Thoracic aorta (tissue), 2 donors: ENCODE data around the gene RMND5B. TPM values are rescaled to one million over a fixed set of nuclear protein-coding genes. Genes with fewer than 3 reads are reported as not detected.

Source experiments
- ATAC-seq: fragments of 150-250 bp; one replicate; pipeline ENCODE4 v1.8.0; 2017; ENCODE audit warnings: low read depth; ENCODE audit not compliant: insufficient number of reproducible peaks, low FRiP score
- DNase-seq: peaks from one replicate; pipeline ENCODE4 v3.0.0-alpha.2; 2020; ENCODE audit warnings: low spot score
- H3K27ac ChIP-seq, 2 donors: fragments of 200-600 bp; sonication (generic); 1 replicate in 1 of 2; 2 replicates in 1 of 2; pipeline ENCODE4 v1.5.1; 2016; ENCODE audit warnings: mild to moderate bottlenecking in 2 of 2, moderate library complexity in 2 of 2
- H3K27me3 ChIP-seq: fragments of 200-600 bp; sonication (generic); replicated peaks from 2 replicates; pipeline ENCODE4 v1.6.0; 2016; ENCODE audit warnings: mild to moderate bottlenecking; ENCODE audit not compliant: insufficient read depth
- H3K36me3 ChIP-seq: fragments of 200-600 bp; sonication (generic); one replicate; pipeline ENCODE4 v1.5.1; 2016
- H3K4me1 ChIP-seq, 2 donors: fragments of 200-600 bp; sonication (generic); 1 replicate in 1 of 2; 2 replicates in 1 of 2; pipeline versions ENCODE4 v1.5.1 to v1.6.0; 2016; ENCODE audit warnings: low read depth in 2 of 2, mild to moderate bottlenecking in 1 of 2; ENCODE audit not compliant: control insufficient read depth in 1 of 2
- H3K4me3 ChIP-seq: fragments of 200-600 bp; sonication (generic); 2 replicates; pipeline ENCODE4 v1.5.1; 2016; ENCODE audit warnings: mild to moderate bottlenecking
- H3K9me3 ChIP-seq: fragments of 200-600 bp; sonication (generic); 2 replicates; pipeline ENCODE4 v1.5.1; 2016
- total RNA-seq, 2 donors: library from RNA; depleted of rRNA; stranded (reverse); fragments of >200 nt; gene quantifications; one replicate each; pipeline versions ENCODE4 v1.1.0 to v1.2.3, GENCODE V29; 2016
- TF ChIP-seq, protein P1 (sequence below): fragments of 200-600 bp; sonication (generic); IDR thresholded peaks from one replicate; pipeline ENCODE4 v1.5.1; 2019; ENCODE audit warnings: antibody characterized with exemption

Gene RMND5B
- total RNA-seq, 2 donors from 2014 or later: 45.0 to 59.4 TPM

DNA sequence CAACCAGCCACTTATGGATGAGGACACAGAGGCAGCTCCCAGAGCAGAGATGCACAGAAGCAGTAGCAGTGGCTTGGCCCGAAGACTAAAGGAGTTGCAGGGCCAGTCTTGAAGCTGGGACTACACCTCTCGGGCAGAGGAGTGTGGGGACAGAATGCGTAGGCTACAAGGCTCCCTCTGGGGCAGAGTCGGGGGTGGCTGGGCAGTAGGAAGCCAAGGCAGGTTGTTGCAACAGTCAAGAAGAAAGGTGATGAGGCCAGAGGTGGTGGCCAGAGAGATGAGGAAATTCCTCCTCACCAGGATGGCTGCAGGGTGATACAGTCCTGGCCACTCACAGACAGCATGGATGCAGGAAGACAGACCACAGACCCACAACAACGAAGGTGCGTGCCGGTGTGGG, 22.4 kb upstream of the RMND5B start:
- TF ChIP-seq, protein P1, sequence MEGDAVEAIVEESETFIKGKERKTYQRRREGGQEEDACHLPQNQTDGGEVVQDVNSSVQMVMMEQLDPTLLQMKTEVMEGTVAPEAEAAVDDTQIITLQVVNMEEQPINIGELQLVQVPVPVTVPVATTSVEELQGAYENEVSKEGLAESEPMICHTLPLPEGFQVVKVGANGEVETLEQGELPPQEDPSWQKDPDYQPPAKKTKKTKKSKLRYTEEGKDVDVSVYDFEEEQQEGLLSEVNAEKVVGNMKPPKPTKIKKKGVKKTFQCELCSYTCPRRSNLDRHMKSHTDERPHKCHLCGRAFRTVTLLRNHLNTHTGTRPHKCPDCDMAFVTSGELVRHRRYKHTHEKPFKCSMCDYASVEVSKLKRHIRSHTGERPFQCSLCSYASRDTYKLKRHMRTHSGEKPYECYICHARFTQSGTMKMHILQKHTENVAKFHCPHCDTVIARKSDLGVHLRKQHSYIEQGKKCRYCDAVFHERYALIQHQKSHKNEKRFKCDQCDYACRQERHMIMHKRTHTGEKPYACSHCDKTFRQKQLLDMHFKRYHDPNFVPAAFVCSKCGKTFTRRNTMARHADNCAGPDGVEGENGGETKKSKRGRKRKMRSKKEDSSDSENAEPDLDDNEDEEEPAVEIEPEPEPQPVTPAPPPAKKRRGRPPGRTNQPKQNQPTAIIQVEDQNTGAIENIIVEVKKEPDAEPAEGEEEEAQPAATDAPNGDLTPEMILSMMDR: no peak
- no peak overlapping the region for H3K27ac ChIP-seq

DNA sequence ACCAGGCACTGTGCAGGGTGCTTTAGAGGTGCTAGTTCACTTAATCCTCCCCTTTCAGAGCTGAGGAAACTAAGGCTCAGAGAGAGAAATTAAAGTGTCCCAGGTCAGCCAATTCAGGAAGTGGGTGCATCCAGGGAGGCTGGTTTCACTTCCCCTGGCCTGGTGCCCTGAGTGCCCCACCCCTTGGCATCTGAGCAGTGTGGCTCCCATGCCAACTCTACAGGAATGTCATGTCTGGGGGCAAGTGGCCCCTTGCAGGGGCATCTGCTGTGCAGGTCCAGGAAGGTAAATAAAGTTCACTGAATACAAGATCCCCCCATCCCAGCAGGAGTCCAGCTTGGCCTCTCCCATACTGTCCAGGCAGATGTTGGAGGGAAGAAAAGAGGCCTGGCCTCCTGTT, 21.8 kb upstream of the RMND5B start:
- Histone ChIP-seq H3K4me3 (no peak overlapping the region), H3K27ac (no peak overlapping the region), H3K36me3 (no peaks in the 10 kb centered on the region), H3K4me1 (peaks cover 0 to 3% of the 10 kb centered on the region in 2 donors), H3K9me3 (no peaks in the 10 kb centered on the region), H3K27me3 (no peaks in the 10 kb centered on the region)
- TF ChIP-seq, protein P1: no peak
- DNase-seq (no peak), ATAC-seq (no peak)

More for the DNA sequence above, 22.4 kb upstream of the RMND5B start:
- DNase-seq (no peak), ATAC-seq (no peak)
- Histone ChIP-seq H3K36me3 (no peaks in the 10 kb centered on the region), H3K4me3 (no peak overlapping the region), H3K4me1 (no peaks in the 10 kb centered on the region), H3K9me3 (no peaks in the 10 kb centered on the region), H3K27me3 (no peaks in the 10 kb centered on the region)

DNA sequence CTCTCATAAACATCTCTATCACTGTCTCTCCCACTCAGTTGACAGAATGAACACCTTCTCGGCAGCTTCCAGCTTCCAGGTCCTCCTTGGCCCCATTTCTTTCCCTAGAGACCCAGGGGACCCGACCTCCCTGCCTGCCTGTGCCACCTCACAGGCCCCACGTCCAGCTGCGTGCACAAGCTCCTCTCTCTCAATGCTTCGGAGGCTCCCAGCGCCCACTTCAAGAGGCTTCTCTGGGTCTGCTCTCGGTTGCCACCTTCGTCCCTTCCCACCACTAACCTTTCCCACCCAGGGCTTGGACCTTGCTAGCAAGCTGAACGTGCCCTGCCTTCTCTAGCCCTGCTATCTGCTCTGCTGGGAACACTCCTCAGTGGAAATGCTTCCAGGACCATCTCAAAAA, 20.3 kb upstream of the RMND5B start:
- DNase-seq (no peak), ATAC-seq (no peak)
- H3K4me3 ChIP-seq: no peak overlapping the region
- no peaks in the 10 kb centered on the region for H3K27me3 ChIP-seq
- TF ChIP-seq, protein P1: no peak
- H3K9me3 ChIP-seq: no peaks in the 10 kb centered on the region
- no peak overlapping the region for H3K27ac ChIP-seq
- H3K4me1 ChIP-seq: peaks cover 0 to 12% of the 10 kb centered on the region in 2 donors
- H3K36me3 ChIP-seq: no peaks in the 10 kb centered on the region

DNA sequence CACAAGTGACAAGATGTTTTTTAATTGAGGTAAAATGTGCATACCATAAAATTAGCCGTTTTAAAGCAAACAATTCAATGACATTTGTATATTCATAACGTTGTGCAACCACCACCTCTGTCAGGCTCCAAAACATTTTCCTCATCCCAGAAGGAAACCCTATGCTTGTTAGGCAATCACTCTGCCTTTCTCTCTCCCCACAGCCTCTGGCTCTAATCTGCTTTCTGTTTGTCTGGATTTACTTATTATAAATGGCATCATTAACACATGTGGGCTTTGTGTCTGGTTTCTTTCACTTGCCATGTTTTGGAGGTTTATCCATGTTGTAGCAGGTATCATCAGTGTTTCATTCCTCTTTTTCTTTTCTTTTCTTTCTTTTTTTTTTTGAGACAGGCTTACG, 18.9 kb upstream of the RMND5B start:
- Histone ChIP-seq H3K27me3 (no peaks in the 10 kb centered on the region), H3K4me3 (no peak overlapping the region), H3K27ac (no peak overlapping the region), H3K9me3 (no peaks in the 10 kb centered on the region), H3K4me1 (peaks cover 0 to 12% of the 10 kb centered on the region in 2 donors), H3K36me3 (no peaks in the 10 kb centered on the region)
- ATAC-seq (no peak), DNase-seq (no peak)
- TF ChIP-seq, protein P1: no peak

DNA sequence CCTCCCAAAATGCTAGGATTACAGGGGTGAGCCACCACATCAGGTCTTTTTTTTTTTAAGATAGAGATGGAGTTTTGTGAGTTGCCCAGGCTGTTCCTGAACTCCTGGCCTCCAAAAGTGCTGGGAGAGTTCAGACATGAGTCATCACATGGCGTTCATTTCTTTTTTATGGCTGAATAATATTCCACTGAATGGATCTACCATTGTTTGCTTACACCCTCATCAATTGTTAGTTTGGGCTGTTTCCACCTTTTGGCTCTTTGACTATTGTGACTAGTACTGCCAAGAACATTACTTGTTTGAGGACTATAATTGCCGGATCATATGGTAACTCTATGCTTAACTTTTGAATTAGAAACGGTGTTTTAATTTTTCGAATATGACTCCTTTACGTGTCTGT, 18.3 kb upstream of the RMND5B start:
- Histone ChIP-seq H3K27ac (no peak overlapping the region), H3K4me3 (no peak overlapping the region), H3K27me3 (no peaks in the 10 kb centered on the region), H3K9me3 (no peaks in the 10 kb centered on the region), H3K4me1 (peaks cover 0 to 12% of the 10 kb centered on the region in 2 donors), H3K36me3 (no peaks in the 10 kb centered on the region)
- ATAC-seq: no peak
- TF ChIP-seq, protein P1: no peak
- no peak for DNase-seq
